Measurements from ENCODE around the gene SLC17A7.

Gene SLC17A7

DNA sequence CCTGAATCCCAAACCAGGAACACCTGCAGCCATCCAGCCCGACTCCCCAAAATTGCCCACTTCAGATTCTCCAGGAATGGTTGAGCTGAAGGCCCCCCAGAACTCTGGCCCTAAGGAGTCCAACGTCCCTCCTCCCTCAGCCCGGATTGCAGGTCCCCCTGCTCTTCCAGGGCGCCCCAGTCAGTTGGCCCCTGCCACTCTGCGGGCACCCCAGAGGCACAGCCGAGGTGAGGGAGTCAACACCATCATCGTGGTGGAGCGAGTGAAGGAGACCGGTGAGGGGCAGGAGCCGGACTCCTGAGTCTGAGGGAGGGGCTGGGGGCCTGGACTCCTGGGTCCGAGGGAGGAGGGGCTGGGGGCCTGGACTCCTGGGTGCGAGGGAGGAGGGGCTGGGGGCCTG lies 14.0 kb downstream of the SLC17A7 start:
- no peak for DNase-seq (ENCODE audit: low spot score)

DNA sequence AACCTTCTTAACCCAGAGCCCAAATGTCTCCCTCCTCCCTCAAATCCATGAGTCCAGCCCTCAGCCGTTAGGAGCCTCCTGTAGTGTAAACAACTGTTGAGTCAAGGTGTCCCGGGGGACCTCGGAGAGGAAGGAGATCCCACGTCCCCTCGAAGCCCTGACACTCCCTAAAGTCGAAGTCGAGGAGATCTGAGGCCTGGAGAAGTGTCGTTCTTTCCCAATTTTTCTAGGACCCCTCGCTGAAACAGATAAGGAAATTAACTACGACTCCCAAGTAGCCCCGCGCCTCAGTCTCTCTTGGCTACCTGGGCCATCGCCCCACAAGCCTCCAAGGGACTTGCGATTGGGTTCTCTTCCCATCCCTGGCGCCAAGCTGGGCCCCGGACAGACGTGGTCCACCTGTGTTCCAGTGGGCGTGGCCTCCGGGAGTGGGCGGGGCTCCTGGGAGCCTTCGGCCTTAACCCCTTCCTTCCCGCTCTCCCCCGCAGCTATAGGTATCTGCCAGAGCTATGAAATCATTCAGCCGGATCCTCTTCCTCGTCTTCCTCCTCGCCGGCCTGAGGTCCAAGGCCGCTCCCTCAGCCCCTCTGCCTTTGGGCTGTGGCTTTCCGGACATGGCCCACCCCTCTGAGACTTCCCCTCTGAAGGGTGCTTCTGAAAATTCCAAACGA lies 15.3 kb downstream of the SLC17A7 start:
- DNase-seq (ENCODE audit: low spot score) = no peak

DNA sequence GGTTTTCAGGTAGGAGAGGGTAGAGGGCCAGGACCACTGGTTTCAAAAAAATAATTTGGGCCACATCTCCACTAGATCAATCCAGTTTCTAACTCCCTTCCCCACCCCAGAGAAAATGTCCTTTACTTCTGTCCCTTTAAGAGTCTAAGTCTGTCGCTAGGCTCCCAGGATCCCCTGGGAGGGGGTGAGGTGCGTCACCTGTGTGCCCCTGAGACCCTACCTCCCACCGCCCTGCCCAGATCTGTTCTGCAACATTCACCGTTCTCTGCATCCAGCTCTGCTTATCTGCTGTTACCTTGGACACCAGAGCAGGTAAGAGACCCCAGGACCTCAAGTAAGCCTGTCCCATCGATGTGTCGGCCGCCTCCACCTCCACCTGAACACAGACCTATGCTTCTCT lies 16.1 kb downstream of the SLC17A7 start, which contains the start of gene GFY:
TSS of gene GFY (plus strand) at position 211 of the 400 bp plus-strand sequence. CDS start 1,043 bp downstream, outside the sequence.
- no peak for DNase-seq (ENCODE audit: low spot score)

DNA sequence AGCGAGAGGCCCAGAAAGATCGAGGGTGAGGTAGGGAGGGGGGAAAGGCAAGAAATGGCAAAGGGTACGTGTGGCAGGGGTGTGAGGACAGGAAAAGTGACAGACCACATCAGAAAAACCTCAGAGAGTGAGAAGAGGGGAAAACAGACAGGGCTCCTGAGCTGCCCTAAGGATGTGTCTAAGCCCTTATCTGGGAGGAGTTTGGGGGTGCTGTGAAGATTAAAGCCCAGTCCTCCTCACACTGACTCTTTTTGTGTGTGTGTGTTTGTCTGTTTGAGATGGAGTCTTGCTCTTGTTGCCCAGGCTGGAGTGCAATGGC lies 17.4 kb downstream of the SLC17A7 start:
- no peak for DNase-seq (ENCODE audit: low spot score)

DNA sequence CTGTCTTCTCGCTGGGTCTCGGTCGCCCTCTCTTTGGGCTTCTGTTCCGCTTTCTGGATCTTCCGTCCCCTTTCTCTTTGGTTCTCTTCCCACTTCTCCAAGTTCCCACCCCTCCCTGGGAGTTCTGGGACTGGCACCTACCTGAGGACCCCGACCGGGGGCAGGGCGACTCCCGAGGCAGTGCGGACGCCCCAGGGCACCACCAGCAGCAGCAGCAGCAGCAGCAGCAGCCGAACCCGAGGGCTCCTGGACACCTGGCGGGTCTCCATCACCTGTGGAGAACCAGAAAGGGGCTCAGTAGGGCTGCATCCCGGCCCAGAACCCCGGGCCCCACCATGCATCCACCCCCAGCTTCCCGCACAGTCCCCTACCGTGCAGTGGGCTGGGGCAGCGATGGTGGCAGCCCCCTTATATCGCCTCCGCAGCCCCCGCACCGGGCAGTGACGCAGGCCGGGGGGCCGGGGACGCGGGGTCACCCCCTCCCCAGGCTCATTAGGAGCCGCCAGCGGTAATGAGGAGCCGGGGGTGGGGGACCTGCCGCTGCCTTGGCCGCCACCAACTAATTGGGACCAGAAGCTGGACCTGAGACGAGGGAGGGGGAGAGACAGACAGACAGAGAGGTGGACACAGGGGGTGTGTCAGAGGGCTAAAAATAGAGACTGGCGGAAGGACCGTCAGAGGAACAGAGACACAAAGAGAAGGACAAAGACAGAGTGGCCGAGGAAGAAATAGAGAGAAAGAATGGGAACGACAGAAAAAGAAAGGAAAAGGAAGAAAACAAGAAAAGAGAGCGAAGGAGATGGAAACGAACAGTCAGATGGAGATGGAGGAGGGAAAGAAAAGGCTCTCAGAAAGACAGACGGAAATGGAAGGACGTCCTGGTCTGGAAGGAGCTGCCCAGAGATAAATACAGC lies 18.0 kb downstream of the SLC17A7 start, which contains the start of gene PTH2:
TSS of gene PTH2 (minus strand) at position 371 of the 914 bp plus-strand sequence. CDS start at position 269, 102 bp downstream.
- no peak for DNase-seq (ENCODE audit: low spot score)

DNA sequence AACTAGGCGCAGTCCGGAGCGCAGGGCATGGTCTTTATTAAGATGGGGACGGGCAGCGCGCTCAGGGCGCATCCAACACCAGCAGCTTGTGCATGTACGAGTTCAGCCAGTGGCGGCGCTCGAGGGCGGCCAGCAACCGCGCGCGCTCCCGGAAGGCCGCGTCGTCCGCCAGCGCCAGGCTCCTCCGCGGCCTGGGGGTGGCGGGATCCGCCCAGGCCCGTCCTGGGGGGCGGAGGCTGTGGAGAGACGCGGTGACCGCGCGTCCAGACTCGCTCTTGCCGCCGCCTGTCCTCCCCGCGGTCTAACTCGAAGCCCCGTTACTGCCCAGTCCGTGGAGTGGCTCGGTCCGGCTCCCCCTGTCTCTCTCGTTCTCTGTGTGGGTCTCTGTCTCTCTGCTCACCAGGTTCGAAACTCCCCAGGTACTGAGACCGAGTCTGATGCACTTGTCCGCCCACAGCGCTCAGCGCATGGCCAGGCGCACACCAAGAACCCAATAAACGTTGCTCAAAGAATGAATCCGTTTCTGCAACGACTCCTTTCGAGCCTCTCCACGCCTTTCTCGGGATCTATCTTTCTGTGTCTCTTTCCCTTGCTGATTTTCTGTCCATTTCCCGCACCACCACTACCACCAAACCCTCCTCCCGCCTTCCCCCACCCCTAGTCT lies 18.8 kb downstream of the SLC17A7 start:
- DNase-seq (ENCODE audit: low spot score) = no peak

DNA sequence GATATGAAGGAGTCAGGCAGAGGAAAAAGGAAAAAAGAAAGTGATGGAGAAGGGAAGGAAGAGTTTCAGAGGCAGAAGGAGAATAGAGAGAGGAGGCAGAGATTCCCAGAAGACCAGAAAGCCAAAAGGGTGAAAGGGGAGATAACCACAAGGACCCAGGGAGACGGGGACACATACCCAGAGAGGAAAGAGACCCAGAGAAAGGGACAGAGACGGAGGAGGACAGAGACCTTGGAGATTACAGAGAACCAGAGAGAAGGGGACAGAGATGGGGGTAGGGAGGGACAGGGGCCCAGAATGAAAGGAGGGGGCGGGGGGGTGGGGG lies 19.5 kb downstream of the SLC17A7 start:
- no peak for DNase-seq (ENCODE audit: low spot score)

DNA sequence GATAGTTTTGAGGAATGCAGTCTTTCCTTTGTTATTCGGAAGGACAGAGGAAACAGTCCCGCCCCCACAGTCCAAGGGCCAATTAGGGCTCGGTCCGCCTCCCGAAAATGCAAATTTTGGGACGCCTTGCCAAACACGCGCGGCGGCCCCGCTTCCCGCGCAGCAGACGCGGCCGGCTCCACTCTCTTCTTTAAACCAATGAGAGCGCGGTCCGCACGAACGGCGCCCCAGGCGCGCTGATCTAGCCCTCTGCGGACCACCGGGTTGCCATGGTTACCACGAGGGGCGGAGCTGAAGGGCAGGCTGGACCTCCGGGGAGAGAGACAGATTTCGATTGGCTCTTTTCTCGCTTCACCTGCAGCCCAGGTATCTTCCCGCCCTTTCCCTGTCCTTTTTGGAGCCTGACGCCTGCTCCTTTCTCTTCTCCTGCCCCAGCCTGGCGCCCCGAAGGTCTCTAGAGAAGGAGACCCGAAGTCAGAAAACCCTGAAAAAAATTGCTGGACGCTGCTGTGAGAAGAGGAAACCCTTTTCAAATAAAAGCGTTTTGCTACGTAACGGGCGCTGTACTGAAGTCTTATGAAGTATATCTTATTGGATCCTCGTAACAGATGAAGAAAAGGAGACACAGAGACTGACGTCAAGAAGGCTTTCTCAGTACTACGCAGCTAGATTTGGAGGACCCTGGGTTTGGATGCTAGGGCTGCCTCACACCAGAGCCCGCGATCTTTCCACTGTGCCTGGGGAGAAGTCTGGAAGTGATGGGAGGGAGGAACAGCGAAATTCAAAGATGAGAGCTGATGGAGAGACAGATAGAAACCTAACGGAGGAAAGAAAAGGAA lies 20.1 kb downstream of the SLC17A7 start:
- DNase-seq (ENCODE audit: low spot score) = peak; percentile 87

DNA sequence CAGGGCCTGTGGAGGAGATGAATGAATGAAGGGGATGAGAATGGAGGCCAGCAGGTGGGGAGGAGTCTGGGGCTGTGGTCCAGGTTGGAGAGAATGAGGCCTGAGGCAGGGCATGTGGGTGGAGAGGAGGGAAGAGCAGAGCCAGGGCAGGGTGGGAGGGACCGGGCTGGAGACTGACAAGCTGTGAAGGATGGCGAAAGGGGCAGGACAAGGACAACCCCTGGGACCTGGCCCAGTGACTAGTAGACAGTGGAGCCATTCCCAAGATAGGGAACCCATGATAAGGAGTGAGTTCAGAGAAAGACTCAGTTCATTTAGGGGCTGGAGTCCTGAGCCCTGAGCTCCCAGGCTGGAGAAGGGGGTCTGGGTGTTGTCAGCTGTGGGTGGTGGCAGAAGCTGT lies 21.1 kb downstream of the SLC17A7 start:
- DNase-seq (ENCODE audit: low spot score) = no peak

DNA sequence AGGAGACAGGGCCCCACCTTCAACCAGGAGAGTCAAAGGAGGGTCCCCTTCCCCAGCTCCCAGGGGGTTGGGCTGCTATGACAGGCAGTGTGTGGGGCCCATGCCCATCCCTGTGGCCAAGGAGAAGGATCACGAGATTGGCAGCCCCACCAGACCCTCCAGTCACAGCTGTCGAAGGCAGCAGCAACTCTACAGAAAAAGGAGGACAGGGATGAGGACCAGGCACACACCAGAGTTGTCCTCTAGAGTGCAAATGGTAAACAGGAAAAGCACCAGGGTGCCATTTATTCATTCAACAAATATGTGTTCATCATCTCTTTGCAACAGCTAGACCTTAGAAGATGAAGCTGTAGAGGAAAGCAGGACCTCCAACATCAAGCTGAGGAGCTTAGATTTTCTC lies 22.2 kb downstream of the SLC17A7 start:
- no peak for DNase-seq (ENCODE audit: low spot score)

DNA sequence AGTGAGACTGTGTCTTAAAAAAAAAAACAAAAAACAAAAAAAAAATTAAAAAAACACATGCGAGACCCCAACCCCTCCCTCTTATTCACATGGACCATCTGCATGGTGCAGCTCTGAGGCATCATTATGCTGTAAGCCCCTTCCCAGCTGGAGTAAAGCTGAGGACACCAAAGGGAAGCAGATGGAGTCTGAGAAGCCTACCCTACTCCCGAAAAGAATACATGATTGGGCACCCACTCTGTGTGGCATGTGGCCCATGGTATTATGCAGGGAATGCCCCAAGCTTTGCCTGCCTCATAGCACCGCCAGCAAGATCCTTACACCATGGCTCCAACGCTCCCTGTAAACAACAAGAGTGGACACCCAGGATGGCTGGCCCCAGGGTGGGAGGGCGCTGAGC lies 22.8 kb downstream of the SLC17A7 start:
- DNase-seq (ENCODE audit: low spot score) = no peak

DNA sequence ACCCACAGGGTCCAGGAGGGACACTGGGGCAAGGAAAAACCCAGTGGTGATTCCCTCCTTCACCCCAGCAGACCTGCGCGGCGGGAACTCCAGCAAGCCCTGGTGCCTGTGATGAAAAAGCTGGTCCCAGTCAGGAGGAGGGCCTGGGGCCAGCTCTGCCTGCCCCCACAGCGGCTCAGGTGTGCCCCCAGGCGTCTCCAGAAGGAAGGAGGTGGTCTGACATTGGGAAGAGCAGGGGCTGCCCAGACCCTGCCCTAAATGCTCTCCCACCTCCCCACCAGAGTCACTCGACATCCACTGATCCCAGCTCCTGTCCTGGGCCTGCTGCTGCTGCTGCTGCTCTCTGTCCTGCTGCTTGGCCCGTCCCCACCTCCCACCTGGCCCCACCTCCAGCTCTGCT lies 24.2 kb downstream of the SLC17A7 start:
- DNase-seq (ENCODE audit: low spot score) = no peak

DNA sequence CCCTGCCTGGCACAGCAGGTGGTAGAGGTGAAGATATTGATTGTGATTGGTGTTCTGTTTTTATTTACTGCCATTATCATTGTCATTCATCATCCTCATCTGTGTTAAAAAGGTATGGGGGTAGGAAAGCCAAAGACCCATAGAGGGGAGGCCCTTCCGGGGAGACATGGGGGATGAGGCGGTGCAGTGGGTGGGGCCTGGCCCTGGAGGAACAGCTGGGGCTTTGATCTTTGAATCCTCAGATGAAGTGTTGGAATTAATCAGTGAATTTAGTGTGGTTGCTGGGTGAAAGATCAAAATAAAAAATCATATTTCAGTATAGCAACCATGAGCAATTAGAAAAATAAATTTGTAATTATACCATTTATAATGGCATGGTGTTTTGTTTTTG lies 25.5 kb downstream of the SLC17A7 start:
- DNase-seq (ENCODE audit: low spot score) = no peak

DNA sequence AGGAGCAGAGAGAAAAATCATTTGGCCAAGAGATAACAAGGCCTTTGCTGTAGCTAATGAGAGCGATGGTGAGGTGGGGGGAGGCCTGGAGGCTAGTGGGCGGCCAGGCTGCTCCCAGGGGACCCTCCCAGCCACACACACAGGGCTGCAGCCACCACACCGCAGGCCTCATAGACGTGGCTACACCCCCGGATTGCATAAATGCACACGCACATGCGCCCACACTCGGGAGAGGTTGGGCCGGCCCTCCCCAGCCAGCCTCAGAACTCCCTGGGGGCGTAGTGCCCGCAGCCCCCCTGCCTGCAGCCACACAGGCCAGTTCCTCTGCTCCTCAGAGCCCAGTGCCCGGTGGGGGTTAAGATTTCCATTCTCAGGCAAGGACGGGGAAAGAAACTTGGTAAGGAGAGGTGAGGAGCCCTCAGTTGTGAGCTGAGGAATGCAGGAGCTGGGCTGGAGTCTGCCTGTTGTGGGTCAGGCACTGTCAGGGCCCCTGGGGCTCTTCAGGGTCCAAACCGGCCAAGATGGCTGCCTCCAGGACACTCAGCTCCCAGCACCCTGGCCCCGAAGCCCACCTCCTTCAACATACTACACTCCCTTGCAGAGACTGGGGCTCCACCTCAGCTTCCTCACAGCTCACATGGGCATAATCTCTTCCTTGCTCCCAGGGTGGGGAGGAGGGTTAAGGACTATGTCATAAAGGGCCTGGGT lies 26.1 kb downstream of the SLC17A7 start:
- DNase-seq (ENCODE audit: low spot score) = no peak

DNA sequence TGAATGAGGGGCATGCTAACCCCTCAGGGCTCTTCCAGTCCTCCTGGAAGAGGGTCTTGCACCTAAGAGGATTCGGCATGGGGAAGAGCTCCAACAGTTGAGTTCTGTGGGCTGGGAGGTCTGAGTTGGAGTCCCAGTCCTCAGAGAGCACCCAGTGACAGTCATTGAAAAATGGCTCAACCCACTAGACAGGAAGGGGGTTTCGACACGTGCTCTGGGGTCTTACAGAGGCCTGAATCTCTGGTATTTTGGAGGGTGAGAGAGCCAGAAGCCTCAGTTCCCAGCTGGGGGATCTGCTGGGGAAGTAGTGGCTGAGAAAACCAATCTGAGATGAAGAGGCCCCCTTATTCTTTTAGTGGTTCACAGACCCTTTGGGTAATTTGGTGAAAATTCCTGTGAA lies 27.1 kb downstream of the SLC17A7 start:
- DNase-seq (ENCODE audit: low spot score) = no peak

DNA sequence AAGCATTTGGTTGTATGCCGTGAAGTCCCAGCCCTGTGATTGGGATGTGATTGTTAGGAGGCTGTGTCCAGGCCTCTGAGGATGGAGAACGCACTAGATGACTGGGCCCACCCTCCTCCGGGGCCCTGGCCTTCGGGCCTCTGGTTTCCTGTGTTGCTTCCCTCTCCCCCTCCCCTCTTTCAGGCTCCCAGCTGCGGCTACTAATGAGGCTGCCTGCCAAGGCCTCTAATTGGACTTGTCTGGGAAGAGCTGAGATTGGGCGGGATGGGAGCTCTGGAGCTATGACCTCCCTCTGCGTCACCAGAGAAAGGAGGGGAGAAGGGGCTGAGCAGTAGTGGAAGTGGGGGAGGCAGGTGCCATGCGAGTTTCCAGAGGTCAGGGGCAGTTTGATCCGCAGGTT lies 28.0 kb downstream of the SLC17A7 start:
- no peak for DNase-seq (ENCODE audit: low spot score)

DNA sequence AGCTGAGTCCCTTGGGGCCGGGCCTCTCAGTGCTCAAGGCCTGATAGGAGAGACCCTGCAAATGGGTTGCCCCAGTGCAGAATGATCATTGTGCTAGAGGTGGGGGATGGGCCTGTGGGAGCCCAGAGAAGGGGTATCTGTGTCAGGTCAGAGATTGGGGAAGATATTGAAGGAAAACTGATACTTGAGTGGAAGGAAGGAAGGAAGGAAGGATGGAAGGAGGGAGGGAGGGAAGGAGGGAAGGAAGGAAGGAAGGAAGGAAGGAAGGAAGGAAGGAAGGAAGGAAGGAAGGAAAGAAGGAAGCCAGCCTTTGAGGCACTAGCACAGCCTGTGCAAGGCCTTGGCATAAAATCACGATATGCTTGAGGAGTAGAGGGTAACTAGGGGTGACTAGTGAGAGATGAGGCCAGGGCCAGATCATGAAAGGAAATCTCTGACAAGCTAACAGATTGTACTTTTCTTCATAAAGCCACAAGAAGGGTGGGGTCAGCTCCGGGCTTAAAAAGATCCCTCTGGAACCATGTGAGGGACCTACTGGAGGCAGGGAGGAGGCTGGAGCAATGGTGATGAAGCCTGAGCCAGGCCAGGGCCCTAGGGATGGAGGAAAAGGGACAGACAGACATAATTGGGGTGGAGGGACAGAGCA lies 29.5 kb downstream of the SLC17A7 start:
- no peak for DNase-seq (ENCODE audit: low spot score)

DNA sequence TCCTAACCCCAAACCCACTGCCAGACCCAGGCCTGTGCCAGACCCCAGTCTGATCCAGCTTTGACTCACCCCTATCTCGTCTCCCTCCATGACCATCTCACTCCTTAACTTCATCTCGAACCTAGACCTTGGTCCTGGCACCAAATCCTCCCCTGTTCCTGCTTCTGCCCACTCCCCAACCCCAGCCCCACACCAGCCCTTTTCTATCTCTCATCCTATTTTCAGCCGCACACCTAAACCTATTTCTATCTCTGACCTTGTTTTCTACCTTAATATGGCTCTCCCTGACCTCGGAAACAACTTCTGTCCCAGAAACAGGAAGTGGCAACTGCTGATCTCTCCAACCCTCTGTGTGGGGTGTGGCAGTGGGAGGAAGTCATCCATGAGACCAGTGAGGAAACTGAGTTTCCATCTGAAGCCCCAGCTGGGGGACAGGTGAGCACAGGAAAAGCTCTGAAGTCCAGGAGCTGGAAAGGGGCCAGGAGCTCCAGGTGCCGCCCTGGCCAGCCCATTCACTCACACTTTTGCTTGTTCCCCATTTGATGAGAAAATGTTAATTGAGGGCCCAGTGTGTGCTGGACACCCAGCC lies 31.8 kb downstream of the SLC17A7 start:
- DNase-seq (ENCODE audit: low spot score) = no peak

DNA sequence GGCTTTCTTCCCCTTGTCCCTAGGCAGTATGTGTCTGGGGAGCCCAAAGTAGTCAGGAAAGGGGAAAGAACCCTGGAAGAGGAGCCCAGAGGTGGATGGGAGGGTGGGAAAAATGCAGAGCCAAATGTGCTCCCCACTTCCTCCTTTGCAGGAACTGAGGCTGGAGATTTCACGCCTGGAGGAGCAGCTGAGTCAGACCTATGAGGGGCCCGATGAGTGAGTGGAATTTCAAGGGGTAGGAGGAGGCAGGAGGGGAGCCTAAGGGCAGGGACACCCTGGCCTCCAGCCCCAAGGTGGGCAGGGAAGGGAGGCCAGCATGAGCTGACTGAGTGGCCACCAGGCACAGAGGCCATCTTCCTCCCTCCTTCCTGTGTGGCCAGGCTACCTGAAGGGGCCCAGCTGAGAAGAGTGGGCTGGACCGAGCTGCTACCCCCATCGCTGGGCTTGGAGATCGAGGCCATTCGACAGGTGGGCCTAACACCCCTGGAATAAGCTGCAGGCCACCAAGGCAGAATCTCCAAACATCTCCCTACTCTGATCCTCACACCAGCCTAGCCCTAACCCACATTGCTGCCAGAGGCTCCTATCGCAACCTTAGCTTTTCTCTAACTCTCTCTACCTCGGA lies 32.4 kb downstream of the SLC17A7 start:
- no peak for DNase-seq (ENCODE audit: low spot score)

DNA sequence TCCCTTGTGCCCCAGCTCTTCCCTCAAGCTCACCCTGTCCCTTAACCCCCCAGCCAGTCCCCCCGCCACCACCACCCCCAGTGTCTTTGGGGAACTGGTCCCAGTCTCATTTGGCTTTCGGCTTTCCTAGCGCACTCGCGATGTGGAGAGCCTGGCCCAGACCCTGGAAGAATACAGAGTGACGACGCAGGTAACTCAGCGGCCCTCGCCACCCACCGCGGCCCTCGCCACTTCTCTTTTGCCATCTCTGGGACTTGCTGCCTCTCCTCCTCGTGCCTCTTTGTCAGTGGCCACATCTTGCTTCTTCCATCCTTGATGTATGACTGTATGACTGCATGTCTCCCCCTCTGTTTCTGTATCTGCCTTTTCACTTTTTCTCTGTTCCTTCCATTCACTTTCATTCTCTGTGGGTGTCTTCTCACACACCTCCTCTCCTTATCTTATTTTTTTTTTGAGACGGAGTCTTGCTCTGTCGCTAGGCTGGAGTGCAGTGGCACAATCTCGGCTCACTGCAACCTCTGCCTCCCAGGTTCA lies 33.8 kb downstream of the SLC17A7 start:
- DNase-seq (ENCODE audit: low spot score) = no peak
